Osteocyte (in vitro differentiated cells): ENCODE results near the gene SEMA3F. TPM values are rescaled to one million over a fixed set of nuclear protein-coding genes. Genes with fewer than 3 reads are reported as not detected.

ENCODE experiments used
- DNase-seq: peaks from one replicate; pipeline ENCODE4 v3.0.0; 2021; ENCODE audit warnings: mixed read lengths; ENCODE audit not compliant: unreplicated experiment; ENCODE audit errors: extremely low spot score
- H3K27ac Mint-ChIP-seq: one replicate; pipeline ENCODE4 v1.8.0; 2021; ENCODE audit warnings: mild to moderate bottlenecking, mixed read lengths; ENCODE audit not compliant: unreplicated experiment
- H3K27me3 Mint-ChIP-seq: one replicate; pipeline ENCODE4 v1.8.0; 2021; ENCODE audit warnings: mixed read lengths; ENCODE audit not compliant: unreplicated experiment
- H3K36me3 Mint-ChIP-seq: one replicate; pipeline ENCODE4 v1.8.0; 2021; ENCODE audit warnings: mixed read lengths; ENCODE audit not compliant: unreplicated experiment
- H3K4me1 Mint-ChIP-seq: one replicate; pipeline ENCODE4 v1.8.0; 2021; ENCODE audit warnings: mixed read lengths; ENCODE audit not compliant: unreplicated experiment
- H3K4me3 Mint-ChIP-seq: one replicate; pipeline ENCODE4 v1.8.0; 2021; ENCODE audit warnings: mild to moderate bottlenecking, moderate library complexity, mixed read lengths; ENCODE audit not compliant: unreplicated experiment
- H3K9me3 Mint-ChIP-seq: one replicate; pipeline ENCODE4 v1.8.0; 2021; ENCODE audit warnings: mixed read lengths; ENCODE audit not compliant: unreplicated experiment
- CTCF ChIP-seq: fragments of 200-600 bp; sonication (generic); IDR thresholded peaks from 2 replicates; pipeline ENCODE4 v1.5.0; 2021; ENCODE audit warnings: antibody characterized with exemption, mild to moderate bottlenecking, moderate library complexity
- total RNA-seq: library from RNA; stranded (reverse); gene quantifications from 2 replicates; pipeline ENCODE4 v1.2.1, GENCODE V29; 2021

Gene SEMA3F
- total RNA-seq, 1 donor from 2014 or later: 11.8 TPM

- Mint-ChIP-seq H3K9me3 (no peaks in the 10 kb centered on the region), H3K4me1 (peaks cover 28% of the 10 kb centered on the region), H3K4me3 (no peak overlapping the region), H3K27me3 (no peaks in the 10 kb centered on the region), H3K27ac (no peak overlapping the region), H3K36me3 (no peaks in the 10 kb centered on the region)
- DNase-seq: no peak
- TF ChIP-seq CTCF: no peak
These were observed 14.7 kb downstream of the SEMA3F start for GRCh38 chr3:50169858-50170257.

GRCh38 chr3:50170689-50171088 is 15.6 kb downstream of the SEMA3F start:
- TF ChIP-seq CTCF: no peak
- DNase-seq: no peak
- H3K4me1 Mint-ChIP-seq: peaks cover 21% of the 10 kb centered on the region
- H3K27me3 Mint-ChIP-seq: no peaks in the 10 kb centered on the region
- no peaks in the 10 kb centered on the region for H3K36me3 Mint-ChIP-seq
- no peak overlapping the region for H3K4me3 Mint-ChIP-seq
- H3K9me3 Mint-ChIP-seq: no peaks in the 10 kb centered on the region
- no peak overlapping the region for H3K27ac Mint-ChIP-seq

GRCh38 chr3:50171540-50172301 is 16.6 kb downstream of the SEMA3F start:
- Mint-ChIP-seq H3K27me3 (no peaks in the 10 kb centered on the region), H3K4me3 (no peak overlapping the region), H3K9me3 (no peaks in the 10 kb centered on the region), H3K4me1 (peaks cover 10% of the 10 kb centered on the region), H3K36me3 (no peaks in the 10 kb centered on the region), H3K27ac (no peak overlapping the region)
- no peak for DNase-seq
- TF ChIP-seq CTCF: no peak

GRCh38 chr3:50172626-50173220 is 17.6 kb downstream of the SEMA3F start:
- Mint-ChIP-seq H3K27me3 (no peaks in the 10 kb centered on the region), H3K36me3 (no peaks in the 10 kb centered on the region), H3K4me1 (peaks cover 11% of the 10 kb centered on the region), H3K27ac (no peak overlapping the region), H3K9me3 (no peaks in the 10 kb centered on the region), H3K4me3 (no peak overlapping the region)
- DNase-seq: no peak
- no peak for TF ChIP-seq CTCF

GRCh38 chr3:50173685-50174516 is 18.8 kb downstream of the SEMA3F start:
- peaks cover 9% of the 10 kb centered on the region for H3K4me1 Mint-ChIP-seq
- no peaks in the 10 kb centered on the region for H3K9me3 Mint-ChIP-seq
- no peak overlapping the region for H3K4me3 Mint-ChIP-seq
- no peak overlapping the region for H3K27ac Mint-ChIP-seq
- no peaks in the 10 kb centered on the region for H3K27me3 Mint-ChIP-seq
- TF ChIP-seq CTCF: no peak
- no peaks in the 10 kb centered on the region for H3K36me3 Mint-ChIP-seq
- no peak for DNase-seq
